Gastroesophageal sphincter (tissue), 4 donors: ENCODE results near the gene GIMAP7. TPM values are rescaled to one million over a fixed set of nuclear protein-coding genes. Genes with fewer than 3 reads are reported as not detected.

Experiments used
- ATAC-seq: fragments of 150-250 bp; one replicate; pipeline ENCODE4 v1.9.1; 2016; ENCODE audit warnings: mild to moderate bottlenecking, moderate library complexity
- H3K27ac ChIP-seq, 4 donors: fragments of 200-600 bp; sonication (generic) in 3 of 4; 1 replicate in 3 of 4; 2 replicates in 1 of 4; pipeline ENCODE4 v1.5.1; 2016 to 2019
- H3K27me3 ChIP-seq: fragments of 200-600 bp; sonication (generic); one replicate; pipeline ENCODE4 v1.5.1; 2019
- H3K36me3 ChIP-seq, 2 donors: fragments of 200-600 bp; sonication (generic); one replicate each; pipeline ENCODE4 v1.5.1; 2019; ENCODE audit warnings: control low read depth in 1 of 2
- H3K4me1 ChIP-seq, 3 donors: fragments of 200-600 bp; sonication (generic); 1 replicate in 2 of 3; 2 replicates in 1 of 3; pipeline ENCODE4 v1.5.1; 2016 to 2019; ENCODE audit warnings: control low read depth in 2 of 3
- H3K4me3 ChIP-seq, 2 donors: fragments of 200-600 bp; sonication (generic); one replicate each; pipeline ENCODE4 v1.5.1; 2019; ENCODE audit warnings: mild to moderate bottlenecking in 1 of 2, moderate library complexity in 1 of 2
- H3K9me3 ChIP-seq, 3 donors: fragments of 200-600 bp; sonication (generic); one replicate each; pipeline ENCODE4 v1.5.1; 2017 to 2019; ENCODE audit warnings: control low read depth in 2 of 3
- EP300 ChIP-seq: sonication (generic); formaldehyde crosslinking; IDR thresholded peaks from one replicate; pipeline ENCODE4 v1.6.1; 2017; ENCODE audit warnings: antibody characterized with exemption, mild to moderate bottlenecking
- POLR2A ChIP-seq, 2 donors: fragments of 450-650 bp; IDR thresholded peaks; one replicate each; pipeline ENCODE4 v1.6.1; 2017; ENCODE audit warnings: antibody characterized with exemption in 2 of 2, mild to moderate bottlenecking in 2 of 2, moderate library complexity in 1 of 2
- POLR2AphosphoS5 ChIP-seq: sonication (generic); formaldehyde crosslinking; IDR thresholded peaks from one replicate; pipeline ENCODE4 v1.6.1; 2017; ENCODE audit warnings: antibody characterized with exemption
- WGBS, 2 donors: methylation state at CpG; one replicate each; pipeline ENCODE4 v1.1.5; 2018; ENCODE audit warnings: low coverage in 1 of 2; 5-methylcytosine and 5-hydroxymethylcytosine counted together
- total RNA-seq, 4 donors: library from RNA; depleted of rRNA; stranded (reverse); fragments of >200 nt; gene quantifications; one replicate each; pipeline ENCODE4 v1.1.0, GENCODE V29; 2016
- TF ChIP-seq, protein P1 (sequence below), 4 experiments: fragments of 200-600 bp in 2 of 4; fragments of 450-650 bp in 2 of 4; sonication (generic) in 1 of 4; IDR thresholded peaks; one replicate each; pipeline ENCODE4 v1.5.1; 2017 to 2019; ENCODE audit warnings: antibody characterized with exemption in 4 of 4, mild to moderate bottlenecking in 2 of 4, moderate library complexity in 2 of 4

Gene GIMAP7
- total RNA-seq, 4 donors from 2014 or later: 5.1 to 30.0 (median 17.8) TPM

DNA sequence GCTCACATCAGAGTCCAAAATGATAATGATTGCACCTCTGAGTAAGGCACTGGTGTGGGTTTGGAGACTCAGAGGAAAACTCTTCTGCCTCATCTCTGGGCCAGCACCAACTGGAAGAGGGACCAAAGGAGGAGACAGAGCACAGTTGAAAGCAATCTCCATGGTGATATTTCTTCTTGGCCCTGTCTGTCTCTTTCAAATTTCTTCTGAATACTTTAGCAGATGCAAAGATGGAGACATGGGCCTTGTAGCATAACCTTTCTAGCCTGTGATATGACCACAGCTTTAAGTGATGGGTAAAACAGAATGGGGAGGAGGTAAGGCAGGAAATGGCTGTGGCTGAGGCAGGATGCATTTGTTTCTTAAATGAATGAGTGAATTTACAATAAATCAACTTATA lies 12.2 kb upstream of the GIMAP7 start:
- no peak overlapping the region for H3K27ac ChIP-seq
- TF ChIP-seq EP300: no peak
- TF ChIP-seq POLR2AphosphoS5: no peak
- TF ChIP-seq, protein P1, sequence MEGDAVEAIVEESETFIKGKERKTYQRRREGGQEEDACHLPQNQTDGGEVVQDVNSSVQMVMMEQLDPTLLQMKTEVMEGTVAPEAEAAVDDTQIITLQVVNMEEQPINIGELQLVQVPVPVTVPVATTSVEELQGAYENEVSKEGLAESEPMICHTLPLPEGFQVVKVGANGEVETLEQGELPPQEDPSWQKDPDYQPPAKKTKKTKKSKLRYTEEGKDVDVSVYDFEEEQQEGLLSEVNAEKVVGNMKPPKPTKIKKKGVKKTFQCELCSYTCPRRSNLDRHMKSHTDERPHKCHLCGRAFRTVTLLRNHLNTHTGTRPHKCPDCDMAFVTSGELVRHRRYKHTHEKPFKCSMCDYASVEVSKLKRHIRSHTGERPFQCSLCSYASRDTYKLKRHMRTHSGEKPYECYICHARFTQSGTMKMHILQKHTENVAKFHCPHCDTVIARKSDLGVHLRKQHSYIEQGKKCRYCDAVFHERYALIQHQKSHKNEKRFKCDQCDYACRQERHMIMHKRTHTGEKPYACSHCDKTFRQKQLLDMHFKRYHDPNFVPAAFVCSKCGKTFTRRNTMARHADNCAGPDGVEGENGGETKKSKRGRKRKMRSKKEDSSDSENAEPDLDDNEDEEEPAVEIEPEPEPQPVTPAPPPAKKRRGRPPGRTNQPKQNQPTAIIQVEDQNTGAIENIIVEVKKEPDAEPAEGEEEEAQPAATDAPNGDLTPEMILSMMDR (IDR thresholded peaks at IDR 0.05): no peak
- TF ChIP-seq POLR2A (IDR thresholded peaks at IDR 0.05): no peak
- ATAC-seq: no peak
- H3K9me3 ChIP-seq: no peaks in the 10 kb centered on the region
- H3K36me3 ChIP-seq: no peaks in the 10 kb centered on the region
- H3K27me3 ChIP-seq: no peaks in the 10 kb centered on the region
- no peak overlapping the region for H3K4me3 ChIP-seq
- no peaks in the 10 kb centered on the region for H3K4me1 ChIP-seq

DNA sequence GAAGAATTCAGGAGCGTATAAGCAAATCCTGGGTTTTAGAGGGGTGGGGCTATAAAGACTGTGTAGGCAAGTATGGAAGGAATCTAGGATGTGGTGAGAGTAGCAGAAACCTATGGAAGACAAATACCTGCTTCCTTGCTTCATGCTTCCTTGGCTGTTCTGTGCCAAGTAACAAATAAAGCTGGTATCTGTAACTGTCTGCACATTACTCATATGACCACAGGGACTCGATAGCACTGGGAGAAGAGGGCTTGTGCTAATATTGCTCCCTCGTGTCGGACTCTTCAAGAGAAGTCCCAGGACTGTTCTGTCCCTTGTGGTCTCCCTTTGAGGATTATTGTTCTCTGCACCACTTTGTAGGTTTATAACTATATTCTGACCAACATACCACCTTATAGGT lies 11.5 kb upstream of the GIMAP7 start:
- Histone ChIP-seq H3K27me3 (no peaks in the 10 kb centered on the region), H3K27ac (no peak overlapping the region), H3K4me1 (no peaks in the 10 kb centered on the region), H3K9me3 (no peaks in the 10 kb centered on the region), H3K4me3 (no peak overlapping the region), H3K36me3 (no peaks in the 10 kb centered on the region)
- no peak for ATAC-seq
- 71 to 79% methylated on average over 4 of the region's 4 CpGs for WGBS, 2 donors
- TF ChIP-seq POLR2A (IDR thresholded peaks at IDR 0.05) (no peak), EP300 (no peak), POLR2AphosphoS5 (no peak)
- TF ChIP-seq, protein P1 (IDR thresholded peaks at IDR 0.05): no peak

- Histone ChIP-seq H3K27ac (no peak overlapping the region), H3K9me3 (no peaks in the 10 kb centered on the region), H3K4me1 (no peaks in the 10 kb centered on the region), H3K27me3 (no peaks in the 10 kb centered on the region), H3K36me3 (no peaks in the 10 kb centered on the region), H3K4me3 (no peak overlapping the region)
- 60 to 68% methylated on average over 3 of the region's 3 CpGs for WGBS, 2 donors
- TF ChIP-seq EP300: no peak
- TF ChIP-seq POLR2A (IDR thresholded peaks at IDR 0.05): no peak
- TF ChIP-seq, protein P1 (IDR thresholded peaks at IDR 0.05): no peak
- no peak for TF ChIP-seq POLR2AphosphoS5
- ATAC-seq: no peak
Measured at GRCh38 chr7:150503581-150503980, 11.1 kb upstream of the GIMAP7 start.

- H3K4me1 ChIP-seq: no peaks in the 10 kb centered on the region
- ATAC-seq: no peak
- no peak for TF ChIP-seq POLR2A (IDR thresholded peaks at IDR 0.05)
- no peak for TF ChIP-seq EP300
- TF ChIP-seq POLR2AphosphoS5: no peak
- TF ChIP-seq, protein P1 (IDR thresholded peaks at IDR 0.05): no peak
- H3K9me3 ChIP-seq: peaks cover 0 to 6% (median 0%) of the 10 kb centered on the region in 3 donors
- H3K4me3 ChIP-seq: no peak overlapping the region
- H3K27ac ChIP-seq: no peak overlapping the region
- no peaks in the 10 kb centered on the region for H3K36me3 ChIP-seq
- no peaks in the 10 kb centered on the region for H3K27me3 ChIP-seq
- WGBS, 2 donors: 79 to 82% methylated on average over 3 to 4 of the region's 4 CpGs
Measured at GRCh38 chr7:150507947-150508602, 6.6 kb upstream of the GIMAP7 start.

DNA sequence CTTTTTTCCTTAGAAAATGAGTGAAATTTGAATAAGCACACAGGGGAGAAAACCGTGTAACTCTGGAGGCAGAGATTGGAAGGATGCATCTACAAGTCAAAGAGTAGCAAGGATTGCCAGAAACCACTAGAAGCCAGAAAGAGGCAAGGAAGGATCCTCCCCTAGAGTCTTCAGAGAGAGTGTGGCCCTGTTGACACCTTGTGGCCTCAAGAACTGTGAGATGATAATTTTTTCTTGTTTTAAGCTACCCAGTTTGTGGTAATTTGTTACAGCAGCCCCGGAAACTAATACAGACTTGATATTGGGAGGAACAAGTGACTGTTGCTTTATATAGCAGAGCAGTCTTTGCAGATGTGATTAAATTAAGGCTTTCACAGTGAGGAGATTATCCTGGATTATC lies 3.6 kb upstream of the GIMAP7 start:
- Histone ChIP-seq H3K27ac (no peak overlapping the region), H3K36me3 (no peaks in the 10 kb centered on the region), H3K4me1 (no peaks in the 10 kb centered on the region), H3K9me3 (peaks cover 0 to 6% (median 0%) of the 10 kb centered on the region in 3 donors), H3K4me3 (no peak overlapping the region), H3K27me3 (no peaks in the 10 kb centered on the region)
- no peak for ATAC-seq
- 63 to 72% methylated on average over 2 of the region's 2 CpGs for WGBS, 2 donors
- TF ChIP-seq, protein P1 (IDR thresholded peaks at IDR 0.05): no peak
- TF ChIP-seq POLR2AphosphoS5 (no peak), POLR2A (IDR thresholded peaks at IDR 0.05) (no peak), EP300 (no peak)
